ENCODE measurements around the gene HK1. TPM values are rescaled to one million over a fixed set of nuclear protein-coding genes. Genes with fewer than 3 reads are reported as not detected.

The HK1 gene
- total RNA-seq, 1 experiment from 2014 or later: 18.9 TPM

GRCh38 chr10:69351589-69351988 lies 73.3 kb downstream of the HK1 start:
- DNase-seq (ENCODE audit: low read depth, low spot score): no peak
- in situ Hi-C loops (cut with HindIII; ENCODE audit: low pct_unique_long_range_greater_than_20kb, low sequenced_read_pairs): no loop called here

- in situ Hi-C loops (cut with HindIII; ENCODE audit: low pct_unique_long_range_greater_than_20kb, low sequenced_read_pairs): no loop called here
- no peak for DNase-seq (ENCODE audit: low read depth, low spot score)
Measured at GRCh38 chr10:69352569-69353264, 74.4 kb downstream of the HK1 start.

GRCh38 chr10:69353977-69354635 lies 75.8 kb downstream of the HK1 start:
- DNase-seq (ENCODE audit: low read depth, low spot score): no peak
- in situ Hi-C loops (cut with HindIII; ENCODE audit: low pct_unique_long_range_greater_than_20kb, low sequenced_read_pairs): no loop called here

GRCh38 chr10:69356187-69356586 lies 77.9 kb downstream of the HK1 start:
- in situ Hi-C loops (cut with HindIII; ENCODE audit: low pct_unique_long_range_greater_than_20kb, low sequenced_read_pairs): no loop called here
- no peak for DNase-seq (ENCODE audit: low read depth, low spot score)

- no peak for DNase-seq (ENCODE audit: low read depth, low spot score)
- in situ Hi-C loops (cut with HindIII; ENCODE audit: low pct_unique_long_range_greater_than_20kb, low sequenced_read_pairs): no loop called here
Measured at GRCh38 chr10:69358148-69358795, 80.0 kb downstream of the HK1 start.

GRCh38 chr10:69359148-69359547 lies 80.9 kb downstream of the HK1 start:
- in situ Hi-C loops (cut with HindIII; ENCODE audit: low pct_unique_long_range_greater_than_20kb, low sequenced_read_pairs): no loop called here
- DNase-seq (ENCODE audit: low read depth, low spot score): no peak

GRCh38 chr10:69359594-69359993 lies 81.3 kb downstream of the HK1 start:
- no peak for DNase-seq (ENCODE audit: low read depth, low spot score)
- in situ Hi-C loops (cut with HindIII; ENCODE audit: low pct_unique_long_range_greater_than_20kb, low sequenced_read_pairs): no loop called here

GRCh38 chr10:69360485-69361302 lies 82.4 kb downstream of the HK1 start:
- in situ Hi-C loops (cut with HindIII; ENCODE audit: low pct_unique_long_range_greater_than_20kb, low sequenced_read_pairs): no loop called here

GRCh38 chr10:69361303-69361614 lies 83.0 kb downstream of the HK1 start:
- in situ Hi-C loops (cut with HindIII; ENCODE audit: low pct_unique_long_range_greater_than_20kb, low sequenced_read_pairs): no loop called here
- DNase-seq (ENCODE audit: low read depth, low spot score): no peak

More at GRCh38 chr10:69360485-69361302, 82.4 kb downstream of the HK1 start:
- no peak for DNase-seq (ENCODE audit: low read depth, low spot score)

- in situ Hi-C loops (cut with HindIII; ENCODE audit: low pct_unique_long_range_greater_than_20kb, low sequenced_read_pairs): no loop called here
Measured at GRCh38 chr10:69362471-69362954, 84.2 kb downstream of the HK1 start.

GRCh38 chr10:69363666-69364065 lies 85.4 kb downstream of the HK1 start:
- in situ Hi-C loops (cut with HindIII; ENCODE audit: low pct_unique_long_range_greater_than_20kb, low sequenced_read_pairs): no loop called here
- no peak for DNase-seq (ENCODE audit: low read depth, low spot score)

More at GRCh38 chr10:69362471-69362954, 84.2 kb downstream of the HK1 start:
- no peak for DNase-seq (ENCODE audit: low read depth, low spot score)

- DNase-seq (ENCODE audit: low read depth, low spot score): no peak
- in situ Hi-C loops (cut with HindIII; ENCODE audit: low pct_unique_long_range_greater_than_20kb, low sequenced_read_pairs): no loop called here
Measured at GRCh38 chr10:69364232-69364940, 86.1 kb downstream of the HK1 start.

- no peak for DNase-seq (ENCODE audit: low read depth, low spot score)
- in situ Hi-C loops (cut with HindIII; ENCODE audit: low pct_unique_long_range_greater_than_20kb, low sequenced_read_pairs): no loop called here
Measured at GRCh38 chr10:69366738-69367137, 88.4 kb downstream of the HK1 start.

GRCh38 chr10:69367469-69367868 lies 89.2 kb downstream of the HK1 start:
- no peak for DNase-seq (ENCODE audit: low read depth, low spot score)
- in situ Hi-C loops (cut with HindIII; ENCODE audit: low pct_unique_long_range_greater_than_20kb, low sequenced_read_pairs): no loop called here

GRCh38 chr10:69372126-69372980 lies 94.1 kb downstream of the HK1 start:
- in situ Hi-C loops (cut with HindIII; ENCODE audit: low pct_unique_long_range_greater_than_20kb, low sequenced_read_pairs): no loop called here
- no peak for DNase-seq (ENCODE audit: low read depth, low spot score)

- in situ Hi-C loops (cut with HindIII; ENCODE audit: low pct_unique_long_range_greater_than_20kb, low sequenced_read_pairs): no loop called here
Measured at GRCh38 chr10:69374242-69374641, 95.9 kb downstream of the HK1 start.

GRCh38 chr10:69374931-69375306 lies 96.6 kb downstream of the HK1 start:
- in situ Hi-C loops (cut with HindIII; ENCODE audit: low pct_unique_long_range_greater_than_20kb, low sequenced_read_pairs): no loop called here
- no peak for DNase-seq (ENCODE audit: low read depth, low spot score)

More at GRCh38 chr10:69374242-69374641, 95.9 kb downstream of the HK1 start:
- DNase-seq (ENCODE audit: low read depth, low spot score): no peak

All from SK-MEL-5 (cell line).